NCI-H1105 treated with DMSO at 0.1 percent for 48 hours (cell line): ENCODE results near the gene FOXP4.
A peak's percentile ranks its signal among the peaks of the same experiment; 100 is the strongest.

Source experiments
- DNase-seq: peaks from one replicate; lab custom pipeline; 2025; lab: John Stamatoyannopoulos, UW

The FOXP4 gene, protein sequence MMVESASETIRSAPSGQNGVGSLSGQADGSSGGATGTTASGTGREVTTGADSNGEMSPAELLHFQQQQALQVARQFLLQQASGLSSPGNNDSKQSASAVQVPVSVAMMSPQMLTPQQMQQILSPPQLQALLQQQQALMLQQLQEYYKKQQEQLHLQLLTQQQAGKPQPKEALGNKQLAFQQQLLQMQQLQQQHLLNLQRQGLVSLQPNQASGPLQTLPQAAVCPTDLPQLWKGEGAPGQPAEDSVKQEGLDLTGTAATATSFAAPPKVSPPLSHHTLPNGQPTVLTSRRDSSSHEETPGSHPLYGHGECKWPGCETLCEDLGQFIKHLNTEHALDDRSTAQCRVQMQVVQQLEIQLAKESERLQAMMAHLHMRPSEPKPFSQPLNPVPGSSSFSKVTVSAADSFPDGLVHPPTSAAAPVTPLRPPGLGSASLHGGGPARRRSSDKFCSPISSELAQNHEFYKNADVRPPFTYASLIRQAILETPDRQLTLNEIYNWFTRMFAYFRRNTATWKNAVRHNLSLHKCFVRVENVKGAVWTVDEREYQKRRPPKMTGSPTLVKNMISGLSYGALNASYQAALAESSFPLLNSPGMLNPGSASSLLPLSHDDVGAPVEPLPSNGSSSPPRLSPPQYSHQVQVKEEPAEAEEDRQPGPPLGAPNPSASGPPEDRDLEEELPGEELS

DNA sequence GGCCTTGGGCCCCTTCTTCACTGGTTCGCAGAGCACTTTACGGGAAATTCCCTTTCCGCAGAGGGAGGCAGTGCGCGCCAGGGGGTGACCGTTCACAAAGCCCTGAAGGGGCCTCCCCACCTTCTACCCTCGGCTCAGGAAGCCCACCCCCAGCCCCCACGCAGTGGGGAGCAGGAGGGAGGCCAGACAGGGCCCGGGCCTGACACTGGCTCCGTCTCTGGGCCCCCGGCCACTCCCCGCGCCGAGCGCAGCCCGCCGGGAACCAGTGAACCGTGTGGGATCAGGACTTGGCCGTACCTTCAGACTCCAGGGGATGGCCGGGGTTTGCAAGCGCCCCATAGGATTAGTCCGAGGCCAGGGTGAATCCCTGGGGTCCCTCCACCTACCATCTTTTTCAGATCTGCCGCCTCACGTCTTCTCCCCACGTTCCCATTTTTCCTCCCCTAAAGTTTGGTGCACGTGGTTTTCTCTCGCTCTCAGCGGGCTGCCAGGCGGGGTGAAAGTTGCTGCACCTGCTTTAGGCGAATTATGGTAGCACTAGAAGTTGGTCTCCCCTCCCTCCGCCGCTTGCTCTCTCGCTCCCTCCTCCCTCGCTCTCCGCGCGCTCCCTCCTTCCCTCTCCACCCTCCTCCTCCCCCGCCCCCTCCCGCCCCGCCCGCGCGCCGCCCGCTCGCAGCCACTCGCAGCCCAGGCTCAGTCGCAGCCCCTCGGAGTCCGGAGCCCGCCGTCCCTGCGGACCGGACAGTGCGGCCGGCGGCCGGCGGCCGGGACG, at the start of gene FOXP4:
Gene FOXP4, plus strand, starts transcription at position 679 of the 772 bp plus-strand sequence. CDS start 19,380 bp downstream, outside the sequence.
- peak; percentile 91 for DNase-seq

DNA sequence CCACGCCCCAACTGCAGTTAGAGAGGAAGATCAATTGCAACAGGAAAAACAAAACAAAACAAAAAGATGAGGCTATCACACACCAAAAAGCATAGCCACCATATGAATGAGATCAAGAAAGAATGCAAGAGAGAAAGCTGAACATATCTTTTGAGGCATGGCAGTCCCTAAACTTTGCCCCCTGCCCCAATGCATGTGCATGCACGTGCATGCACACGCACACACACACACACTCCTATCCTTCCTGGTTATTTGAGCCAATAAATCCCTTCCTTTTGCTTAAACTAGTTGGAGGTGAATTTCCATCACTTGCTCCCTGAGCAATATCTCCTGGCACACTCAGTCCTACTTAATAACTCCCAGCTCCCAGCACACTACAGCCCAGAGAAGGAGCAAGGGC, 48.6 kb upstream of the FOXP4 start:
- no peak for DNase-seq

DNA sequence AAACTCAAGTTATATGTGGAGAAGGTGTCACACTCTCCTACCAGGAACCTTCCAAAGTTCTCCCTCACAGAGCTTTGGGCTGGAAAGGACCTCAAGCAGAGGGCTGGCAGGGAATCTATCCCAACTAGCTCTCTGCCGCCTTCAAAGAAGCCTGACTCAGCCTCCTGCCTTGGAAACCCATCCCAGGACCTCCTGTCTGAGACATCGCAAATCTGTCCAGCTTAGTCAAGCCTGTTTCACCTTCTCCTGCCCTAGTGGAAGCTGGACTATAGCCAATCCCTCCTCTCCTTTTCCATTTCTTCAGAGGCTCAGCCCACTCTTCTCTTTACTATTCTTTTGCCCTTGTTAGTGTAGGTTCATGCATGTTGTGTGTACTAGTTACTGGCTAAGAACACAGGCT, 48.2 kb upstream of the FOXP4 start:
- no peak for DNase-seq

DNA sequence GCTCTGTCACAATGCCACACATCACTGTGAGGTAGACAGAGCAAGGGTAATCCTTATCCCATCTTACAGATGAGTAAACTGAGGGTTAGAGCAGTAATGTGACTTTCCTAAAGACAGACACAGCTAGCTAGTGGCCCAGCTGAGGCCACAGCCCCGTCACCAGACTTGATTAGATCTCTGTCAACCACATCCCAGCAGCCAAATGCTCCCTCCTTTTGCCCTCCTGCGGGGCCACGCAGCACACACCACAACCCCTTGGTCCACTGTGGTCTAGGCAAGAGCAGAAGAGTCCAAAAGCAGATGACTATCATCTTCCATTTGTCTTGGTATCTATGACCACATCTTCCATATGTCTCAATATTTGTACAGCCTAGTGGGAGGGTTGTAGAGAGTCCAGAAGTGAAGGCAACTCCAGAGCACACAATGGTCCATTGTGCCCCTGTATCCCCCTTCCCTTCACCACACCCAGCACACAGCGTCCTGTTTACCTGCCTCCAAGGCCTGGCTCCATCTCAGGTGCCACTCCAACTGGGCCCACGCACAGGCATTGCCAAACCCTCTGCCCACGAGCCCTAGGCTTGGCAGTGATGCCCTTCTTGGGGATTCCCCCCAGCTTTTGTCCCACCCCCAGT, 47.1 kb upstream of the FOXP4 start:
- DNase-seq: no peak

DNA sequence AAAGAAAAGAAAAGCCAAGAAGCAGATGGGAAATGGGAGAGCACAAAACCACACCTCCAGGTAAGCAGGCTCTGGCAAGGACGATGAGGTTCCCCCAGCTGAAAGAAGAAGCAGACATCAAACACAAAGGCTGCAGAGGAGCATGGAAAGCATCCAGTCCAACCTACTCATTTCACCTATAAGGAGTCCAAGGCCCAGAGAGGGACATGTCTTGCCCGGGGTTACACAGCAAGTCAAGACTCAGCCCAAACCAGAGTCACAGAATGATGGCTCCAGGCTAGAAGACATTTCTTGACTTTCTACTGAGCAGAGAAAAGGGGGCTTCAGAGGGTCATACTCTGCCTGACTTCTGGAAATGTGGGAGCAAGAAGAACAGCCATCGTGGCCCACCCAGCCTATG, 45.6 kb upstream of the FOXP4 start:
- DNase-seq: no peak

DNA sequence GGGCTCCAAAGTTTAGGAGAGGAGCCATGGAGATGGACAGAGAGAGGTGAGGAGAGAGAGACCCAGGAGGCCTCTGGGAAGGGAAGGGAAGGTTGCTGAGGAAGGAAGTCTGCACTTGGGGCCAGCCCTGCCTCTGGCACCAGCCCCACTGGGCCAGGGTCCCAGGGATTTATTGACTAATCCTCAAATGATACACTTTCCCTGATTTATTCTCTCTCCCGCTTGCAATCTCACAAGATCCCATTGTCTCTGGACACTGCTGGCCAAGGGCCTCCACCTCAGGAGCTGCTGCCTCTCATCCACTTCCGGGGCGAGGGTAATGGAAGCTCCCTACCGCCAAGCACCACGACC, 43.6 kb upstream of the FOXP4 start:
- DNase-seq: no peak

DNA sequence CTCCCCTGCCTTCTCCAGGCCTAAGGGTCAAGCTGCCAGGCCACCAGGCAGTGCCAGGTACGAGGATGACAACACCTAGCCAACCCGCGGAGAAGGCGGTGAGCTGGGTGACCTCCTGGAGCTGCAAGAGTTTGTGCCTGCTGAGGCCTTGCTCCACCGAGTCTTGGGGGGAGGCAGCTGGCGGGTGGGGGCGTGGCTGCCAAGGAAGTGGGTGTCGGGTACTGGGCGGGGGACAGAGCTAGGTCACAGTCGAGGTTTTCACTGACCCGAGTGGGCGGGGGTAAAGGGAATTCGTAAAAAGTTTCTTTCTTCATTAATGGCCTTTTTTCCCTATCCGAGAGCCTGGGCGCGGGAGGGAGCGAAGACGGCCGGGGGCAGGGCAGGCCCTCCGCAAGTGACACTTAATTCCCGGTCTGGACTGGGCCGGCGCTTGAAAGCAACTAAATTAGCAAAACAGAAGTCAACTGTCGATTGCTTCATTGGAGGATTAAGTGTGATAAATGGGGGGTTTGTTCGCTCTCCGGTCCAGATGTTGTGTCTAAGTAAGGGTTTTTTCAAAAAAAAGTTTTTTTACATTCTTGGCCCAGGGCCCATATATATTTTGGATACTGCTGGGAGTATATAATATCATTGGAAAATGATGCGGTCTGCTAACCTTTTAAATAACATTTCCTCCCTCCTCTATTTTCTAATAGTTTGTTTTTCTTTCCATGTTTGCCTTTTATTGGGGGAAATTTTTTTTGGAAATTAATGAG, 43.1 kb upstream of the FOXP4 start:
- no peak for DNase-seq

DNA sequence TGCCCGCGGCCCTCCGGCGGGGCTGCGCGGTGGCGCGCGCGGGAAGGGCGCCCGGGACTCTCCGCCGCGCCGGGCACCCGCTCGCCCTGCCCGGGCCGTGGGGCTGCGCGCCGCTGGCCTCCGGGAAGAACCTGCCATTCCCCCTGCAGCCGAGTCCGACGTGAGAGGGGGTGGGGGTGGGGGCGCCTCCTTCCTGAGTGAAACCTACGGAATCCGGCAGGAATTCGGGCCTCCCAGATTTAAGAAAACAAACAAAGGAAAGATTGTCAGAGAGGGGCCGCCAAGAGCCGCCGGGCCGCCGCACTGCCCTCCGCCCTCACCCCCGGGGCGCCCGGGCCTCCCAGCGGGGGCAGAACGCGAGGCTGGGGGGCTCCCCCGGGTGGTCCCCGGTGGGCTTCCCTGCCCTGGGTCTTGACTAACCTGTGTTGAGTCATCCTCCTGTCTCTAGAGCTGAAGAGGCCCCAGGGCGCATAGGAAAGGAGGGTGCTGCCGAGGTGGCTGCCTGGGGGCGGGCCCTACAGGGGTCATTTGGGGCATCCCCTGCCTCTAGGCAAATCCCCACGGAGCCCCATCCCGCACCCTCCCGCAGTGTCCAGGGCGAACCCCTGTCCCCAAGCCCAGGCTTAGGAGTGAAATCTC, 42.2 kb upstream of the FOXP4 start:
- peak; percentile 58 for DNase-seq

DNA sequence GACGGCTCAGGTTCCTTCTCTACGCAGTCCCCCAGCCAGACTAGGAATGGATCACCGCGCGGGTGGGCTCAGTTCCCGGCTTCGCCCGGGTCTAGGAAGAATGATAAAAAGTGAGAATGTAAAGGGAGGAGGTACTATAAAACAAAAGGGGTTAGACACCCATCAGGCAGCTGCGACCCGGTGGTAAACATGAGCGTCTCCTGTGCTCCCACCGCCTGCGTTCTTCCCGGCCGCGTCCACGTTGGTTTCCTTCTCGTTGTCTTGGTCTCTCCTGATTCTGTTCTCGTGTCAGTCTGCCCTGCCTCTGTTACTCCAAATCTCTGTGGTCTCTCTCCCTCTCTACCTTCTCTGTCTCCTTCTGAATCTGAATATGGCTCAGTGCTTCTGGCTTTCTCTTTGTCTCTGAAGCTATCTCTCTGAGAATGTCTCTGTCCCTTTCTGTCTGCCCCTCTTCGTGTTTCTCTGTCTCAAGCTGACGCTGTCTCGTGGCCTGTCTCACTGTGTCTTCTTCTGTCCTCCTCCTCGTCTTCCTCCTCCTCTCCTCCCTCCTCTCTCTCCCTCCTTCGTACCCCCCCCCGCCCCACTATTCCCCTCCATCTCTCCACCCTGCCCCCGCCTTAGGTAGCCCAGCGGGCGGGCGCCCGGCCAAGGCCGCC, 41.6 kb upstream of the FOXP4 start:
- DNase-seq: peak; percentile 66

DNA sequence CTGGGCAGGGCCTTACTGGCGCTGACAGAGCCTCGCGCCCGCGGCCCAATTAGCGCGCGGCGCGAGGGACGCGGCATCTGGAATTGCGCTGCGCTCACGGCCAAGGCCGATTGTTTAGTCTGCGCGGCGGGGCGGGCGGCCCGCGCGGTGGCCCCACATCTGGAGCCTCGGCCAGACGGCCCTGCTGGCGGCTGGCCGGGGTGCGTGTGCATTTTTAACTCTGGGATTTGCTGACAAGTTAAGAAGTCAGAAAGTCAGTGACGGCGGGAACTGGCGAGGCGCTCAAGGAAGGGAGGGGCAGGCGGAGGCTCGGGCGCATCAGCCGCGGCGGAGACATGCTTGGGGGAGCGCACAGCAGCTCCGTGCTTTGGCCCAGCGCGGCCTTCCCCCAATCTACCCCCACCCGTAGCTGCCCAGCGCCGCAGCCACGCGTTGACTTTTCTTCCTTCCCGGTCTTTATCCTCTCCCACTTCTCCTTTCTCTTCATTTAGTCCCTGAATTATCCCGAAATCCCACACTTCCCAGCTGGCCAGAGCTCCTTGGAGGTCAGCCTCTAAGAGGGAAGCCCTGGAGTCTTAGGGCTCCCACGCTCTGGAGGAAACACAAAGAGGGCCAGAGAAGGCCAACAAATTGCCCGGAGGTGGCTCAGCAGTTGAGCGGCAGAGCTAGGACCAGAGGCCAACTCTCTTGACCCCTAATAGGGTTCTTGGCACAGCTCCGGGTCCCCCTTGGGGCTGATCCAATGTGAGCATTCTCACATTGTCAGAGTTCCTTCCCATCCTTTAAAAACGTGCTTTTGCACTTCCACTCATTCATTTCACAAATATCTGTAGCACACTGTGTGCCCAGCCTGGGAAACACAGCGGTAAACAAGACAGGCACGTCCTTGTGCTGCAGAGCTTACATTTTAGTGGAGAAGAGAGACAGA, 40.8 kb upstream of the FOXP4 start:
- DNase-seq: peak; percentile 67

DNA sequence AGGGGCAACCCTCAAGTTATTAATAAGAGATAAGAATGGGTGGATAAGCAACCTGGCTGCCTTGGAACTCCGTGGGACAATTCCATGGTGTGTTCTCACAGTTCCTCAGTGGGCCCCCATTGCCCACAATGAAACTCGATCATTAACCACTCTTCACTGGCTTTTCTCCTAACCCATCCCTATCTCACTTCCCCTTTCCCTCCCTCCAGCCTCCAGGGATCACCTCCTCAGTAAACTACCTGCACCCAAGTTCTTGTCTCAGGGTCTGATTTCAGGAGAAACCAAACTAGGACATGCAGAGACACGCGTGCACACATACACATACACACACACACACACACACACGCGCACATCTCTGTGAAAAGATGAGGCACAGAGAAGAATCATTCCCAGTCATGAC, 37.7 kb upstream of the FOXP4 start:
- DNase-seq: no peak

DNA sequence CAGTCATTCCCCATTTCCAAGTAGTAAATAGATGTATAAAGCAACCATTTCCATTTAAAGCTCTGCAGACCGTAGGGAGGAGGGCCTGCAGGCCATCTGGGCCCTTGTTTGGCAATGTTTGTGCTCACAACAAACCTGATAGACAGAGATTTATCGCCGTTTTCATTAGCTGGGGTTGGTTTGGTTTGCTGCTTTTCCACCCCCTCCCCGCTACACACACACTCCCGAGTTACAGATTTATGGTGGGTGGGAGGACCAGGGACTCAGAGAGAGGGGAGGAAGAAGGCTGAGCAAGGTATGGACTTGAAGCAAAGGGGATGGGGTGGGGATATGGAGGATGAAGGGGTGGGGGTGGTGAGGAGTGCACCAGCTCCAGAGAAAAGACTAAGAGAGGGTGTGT, 36.6 kb upstream of the FOXP4 start:
- no peak for DNase-seq

DNA sequence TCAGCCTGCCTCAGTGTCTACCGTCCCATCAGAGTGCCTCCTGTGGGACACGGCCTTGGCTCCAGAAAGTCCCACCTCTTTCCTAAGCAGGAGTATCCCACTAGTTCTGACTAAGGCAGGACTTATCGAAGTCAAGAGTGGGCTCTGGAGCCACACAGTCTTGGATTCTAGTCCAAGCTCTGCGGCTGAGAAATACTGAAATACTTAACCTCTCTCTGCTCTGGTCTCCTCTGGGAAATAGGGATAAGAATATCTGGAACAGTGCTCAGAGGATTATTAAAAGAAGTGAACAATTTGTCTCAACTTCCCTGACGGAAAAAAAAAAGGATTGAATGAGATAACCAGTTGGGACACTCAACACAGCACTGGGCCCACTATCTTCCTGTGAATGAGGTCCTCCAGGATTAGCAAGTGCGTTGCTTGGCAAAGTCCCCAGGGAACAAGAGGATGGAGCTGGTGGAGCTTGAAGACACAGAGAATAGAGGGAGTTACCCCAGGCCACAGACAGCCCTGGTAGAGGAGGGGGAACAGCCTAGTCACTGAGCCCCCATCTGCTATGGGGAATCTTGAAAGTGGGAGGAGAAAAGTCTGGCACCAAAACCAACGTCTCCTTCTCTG, 34.6 kb upstream of the FOXP4 start:
- no peak for DNase-seq

DNA sequence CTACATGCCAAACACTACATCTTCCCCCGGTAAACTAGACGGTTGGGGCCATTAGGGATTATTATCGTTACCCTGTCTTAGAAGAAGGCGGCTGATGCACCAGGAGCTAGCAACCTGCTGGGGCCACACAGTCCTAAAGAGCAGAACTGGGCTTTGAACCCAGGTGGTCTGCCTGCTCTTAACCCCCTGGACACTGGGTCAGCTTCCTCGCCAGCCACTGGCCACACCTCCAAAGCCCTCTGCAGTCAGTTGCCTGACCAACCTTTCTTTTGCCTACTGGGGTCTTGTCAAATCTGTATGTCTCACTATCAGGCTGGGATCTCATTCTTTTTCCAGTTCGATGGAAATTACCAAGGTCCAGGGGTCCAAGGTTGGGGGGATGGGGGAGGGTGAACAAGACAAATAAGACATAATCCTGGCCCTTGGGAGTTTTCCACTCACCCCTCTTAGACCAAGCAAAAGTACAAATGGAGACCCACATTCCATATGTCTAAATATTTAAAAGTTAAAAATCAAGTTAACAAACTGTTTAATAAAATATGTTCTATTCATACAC, 34.0 kb upstream of the FOXP4 start:
- no peak for DNase-seq

DNA sequence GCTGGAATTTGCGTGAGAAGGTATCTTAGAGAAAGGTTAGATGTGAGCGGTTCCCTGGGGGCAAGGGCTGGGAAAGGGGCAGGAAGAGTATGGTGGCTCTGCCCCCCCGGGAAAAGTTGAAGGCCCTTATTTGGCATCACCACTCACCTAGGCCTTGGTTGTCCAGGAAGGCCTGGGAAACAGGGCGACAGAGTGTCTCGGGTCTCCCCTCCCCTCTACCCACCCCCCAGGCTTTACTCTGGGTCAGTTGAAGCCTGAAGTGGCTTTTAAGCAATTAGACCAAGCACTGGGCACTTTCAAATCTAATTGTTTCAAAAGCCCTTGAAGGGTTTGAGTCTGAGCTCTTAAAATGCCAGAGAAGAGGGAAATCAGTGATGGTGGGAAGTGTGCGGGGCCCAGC, 30.2 kb upstream of the FOXP4 start:
- no peak for DNase-seq

DNA sequence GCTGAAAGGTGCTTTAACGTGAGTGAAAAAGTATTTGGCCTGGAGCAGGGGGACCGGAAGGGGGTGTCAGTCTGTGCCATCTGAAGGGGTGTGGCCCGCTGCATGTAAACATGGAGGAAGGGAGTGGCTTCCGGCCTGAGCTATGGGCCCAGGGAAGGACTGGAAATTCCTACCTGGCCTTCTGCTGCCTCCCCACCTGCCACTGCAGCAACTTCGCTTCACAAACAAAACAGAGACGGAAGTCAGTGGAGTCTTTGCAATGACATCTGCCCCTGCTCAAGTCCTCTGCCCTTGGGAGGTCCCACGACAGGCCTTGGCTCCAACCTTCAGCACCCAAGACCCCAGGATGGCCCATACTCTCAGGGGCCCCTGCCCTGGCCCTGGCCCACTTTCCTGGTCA, 28.1 kb upstream of the FOXP4 start:
- no peak for DNase-seq

DNA sequence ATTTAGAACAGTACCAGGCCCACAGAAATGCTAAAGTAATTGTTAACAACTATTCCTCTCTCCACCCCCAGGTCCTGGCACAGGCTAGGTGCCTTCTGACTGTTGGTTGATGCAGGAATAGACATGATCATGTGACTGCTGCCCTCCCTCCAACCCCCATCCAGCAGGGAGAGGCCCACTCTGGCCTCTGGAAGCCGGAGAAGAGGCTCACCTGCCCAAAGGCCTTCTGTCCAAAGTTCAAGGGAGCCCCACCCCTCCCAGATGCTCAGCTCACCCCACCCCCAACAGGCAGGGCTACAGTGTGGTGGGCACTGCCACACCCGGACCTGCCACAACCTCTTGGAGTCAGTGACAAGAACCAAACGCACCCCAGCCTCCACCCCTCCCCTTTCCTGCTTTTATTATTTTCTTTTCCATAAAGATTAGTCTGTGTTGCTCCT, 26.9 kb upstream of the FOXP4 start:
- no peak for DNase-seq
